Activated T-helper 2 cell treated with anti-CD3 and anti-CD28 coated beads, Interferon-gamma antibody, Interleukin-2, Interleukin-4, amounts not matched to agents 10 μg/mL and 5 μg/mL and 100 μg/mL, durations not matched to agents 14 hours and 24 hours and 36 hours (primary cell): ENCODE results near the gene VPS13D. TPM values are rescaled to one million over a fixed set of nuclear protein-coding genes. Genes with fewer than 3 reads are reported as not detected.

Source experiments
- DNase-seq: peaks from one replicate; pipeline ENCODE4 v3.0.0; 2021; ENCODE audit warnings: low spot score
- H3K27ac Mint-ChIP-seq: one replicate; pipeline ENCODE4 v1.8.0; 2021; ENCODE audit warnings: mixed read lengths
- H3K27me3 Mint-ChIP-seq: one replicate; pipeline ENCODE4 v1.8.0; 2021; ENCODE audit warnings: low read depth, mixed read lengths
- H3K36me3 Mint-ChIP-seq: one replicate; pipeline ENCODE4 v1.8.0; 2021; ENCODE audit warnings: low read depth, mixed read lengths
- H3K4me1 Mint-ChIP-seq: one replicate; pipeline ENCODE4 v1.8.0; 2021; ENCODE audit warnings: low read depth, mixed read lengths
- H3K4me3 Mint-ChIP-seq: one replicate; pipeline ENCODE4 v1.8.0; 2021; ENCODE audit warnings: low read depth, mild to moderate bottlenecking, moderate library complexity, mixed read lengths
- H3K9me3 Mint-ChIP-seq: one replicate; pipeline ENCODE4 v1.8.0; 2021; ENCODE audit warnings: mixed read lengths
- intact Hi-C: fragments of 100-400 bp; cut with micrococcal nuclease; formaldehyde crosslinking; loops from one replicate; pipeline ENCODE4 v1.15.1; 2023
- total RNA-seq: library from RNA; stranded (reverse); gene quantifications from 2 replicates; pipeline ENCODE4 v1.2.3, GENCODE V29; 2022

Gene VPS13D
- total RNA-seq, 1 donor from 2014 or later: 28.6 TPM

GRCh38 chr1:12490532-12491142 lies 260.8 kb downstream of the VPS13D start:
- Mint-ChIP-seq H3K36me3 (peaks cover 23% of the 10 kb centered on the region), H3K9me3 (no peaks in the 10 kb centered on the region), H3K27ac (no peak overlapping the region), H3K4me1 (peaks cover 3% of the 10 kb centered on the region), H3K27me3 (no peaks in the 10 kb centered on the region), H3K4me3 (no peak overlapping the region)
- no peak for DNase-seq
- intact Hi-C loops: no loop called here

- H3K9me3 Mint-ChIP-seq: no peaks in the 10 kb centered on the region
- intact Hi-C loops: no loop called here
- no peak for DNase-seq
- no peak overlapping the region for H3K4me3 Mint-ChIP-seq
- peaks cover 17% of the 10 kb centered on the region for H3K36me3 Mint-ChIP-seq
- no peak overlapping the region for H3K27ac Mint-ChIP-seq
- peaks cover 5% of the 10 kb centered on the region for H3K4me1 Mint-ChIP-seq
- no peaks in the 10 kb centered on the region for H3K27me3 Mint-ChIP-seq
Measured at GRCh38 chr1:12491656-12492055, 261.8 kb downstream of the VPS13D start.

- Mint-ChIP-seq H3K9me3 (no peaks in the 10 kb centered on the region), H3K27ac (no peak overlapping the region), H3K4me3 (no peak overlapping the region), H3K27me3 (no peaks in the 10 kb centered on the region), H3K4me1 (peaks cover 6% of the 10 kb centered on the region), H3K36me3 (peaks cover 39% of the 10 kb centered on the region)
- intact Hi-C loops: no loop called here
- no peak for DNase-seq
Measured at GRCh38 chr1:12495725-12496124, 265.9 kb downstream of the VPS13D start.

GRCh38 chr1:12496154-12496961 lies 266.5 kb downstream of the VPS13D start:
- Mint-ChIP-seq H3K27ac (no peak overlapping the region), H3K4me1 (peaks cover 6% of the 10 kb centered on the region)
- intact Hi-C loops: no loop called here

GRCh38 chr1:12499539-12500240 lies 269.9 kb downstream of the VPS13D start:
- H3K4me1 Mint-ChIP-seq: peaks cover 25% of the 10 kb centered on the region
- DNase-seq: no peak
- no peaks in the 10 kb centered on the region for H3K9me3 Mint-ChIP-seq
- peaks cover 35% of the 10 kb centered on the region for H3K36me3 Mint-ChIP-seq
- intact Hi-C loops: no loop called here
- H3K27me3 Mint-ChIP-seq: no peaks in the 10 kb centered on the region
- H3K27ac Mint-ChIP-seq: no peak overlapping the region
- H3K4me3 Mint-ChIP-seq: no peak overlapping the region

More at GRCh38 chr1:12496154-12496961, 266.5 kb downstream of the VPS13D start:
- Mint-ChIP-seq H3K9me3 (no peaks in the 10 kb centered on the region), H3K4me3 (no peak overlapping the region), H3K27me3 (no peaks in the 10 kb centered on the region), H3K36me3 (peaks cover 35% of the 10 kb centered on the region)
- no peak for DNase-seq

- intact Hi-C loops: no loop called here
- Mint-ChIP-seq H3K9me3 (no peaks in the 10 kb centered on the region), H3K4me1 (peaks cover 25% of the 10 kb centered on the region)
Measured at GRCh38 chr1:12501661-12502060, 271.8 kb downstream of the VPS13D start.

GRCh38 chr1:12502336-12503109 lies 272.7 kb downstream of the VPS13D start:
- H3K27me3 Mint-ChIP-seq: no peaks in the 10 kb centered on the region
- H3K9me3 Mint-ChIP-seq: no peaks in the 10 kb centered on the region
- intact Hi-C loops: no loop called here
- no peak for DNase-seq
- H3K4me3 Mint-ChIP-seq: no peak overlapping the region
- H3K4me1 Mint-ChIP-seq: peaks cover 25% of the 10 kb centered on the region
- peaks cover 28% of the 10 kb centered on the region for H3K36me3 Mint-ChIP-seq
- H3K27ac Mint-ChIP-seq: peak overlapping the region; percentile 77

More at GRCh38 chr1:12501661-12502060, 271.8 kb downstream of the VPS13D start:
- no peak overlapping the region for H3K4me3 Mint-ChIP-seq
- peaks cover 35% of the 10 kb centered on the region for H3K36me3 Mint-ChIP-seq
- H3K27ac Mint-ChIP-seq: no peak overlapping the region
- no peaks in the 10 kb centered on the region for H3K27me3 Mint-ChIP-seq
- DNase-seq: no peak

GRCh38 chr1:12503709-12504108 lies 273.9 kb downstream of the VPS13D start:
- no peak overlapping the region for H3K4me3 Mint-ChIP-seq
- DNase-seq: no peak
- H3K36me3 Mint-ChIP-seq: peaks cover 25% of the 10 kb centered on the region
- H3K4me1 Mint-ChIP-seq: peaks cover 26% of the 10 kb centered on the region
- no peak overlapping the region for H3K27ac Mint-ChIP-seq
- intact Hi-C loops: no loop called here
- no peaks in the 10 kb centered on the region for H3K27me3 Mint-ChIP-seq
- no peaks in the 10 kb centered on the region for H3K9me3 Mint-ChIP-seq

GRCh38 chr1:12504601-12505000 lies 274.8 kb downstream of the VPS13D start:
- H3K4me1 Mint-ChIP-seq: peaks cover 30% of the 10 kb centered on the region
- DNase-seq: no peak
- H3K9me3 Mint-ChIP-seq: no peaks in the 10 kb centered on the region
- H3K36me3 Mint-ChIP-seq: peaks cover 24% of the 10 kb centered on the region
- H3K27me3 Mint-ChIP-seq: no peaks in the 10 kb centered on the region
- no peak overlapping the region for H3K27ac Mint-ChIP-seq
- H3K4me3 Mint-ChIP-seq: no peak overlapping the region
- intact Hi-C loops: no loop called here

- DNase-seq: no peak
- no peaks in the 10 kb centered on the region for H3K27me3 Mint-ChIP-seq
- peaks cover 27% of the 10 kb centered on the region for H3K36me3 Mint-ChIP-seq
- H3K4me1 Mint-ChIP-seq: peaks cover 34% of the 10 kb centered on the region
- H3K9me3 Mint-ChIP-seq: no peaks in the 10 kb centered on the region
- H3K4me3 Mint-ChIP-seq: no peak overlapping the region
- H3K27ac Mint-ChIP-seq: peak overlapping the region; percentile 44
- intact Hi-C loops: no loop called here
Measured at GRCh38 chr1:12505231-12505630, 275.4 kb downstream of the VPS13D start.

GRCh38 chr1:12505639-12506280 lies 275.9 kb downstream of the VPS13D start:
- peaks cover 39% of the 10 kb centered on the region for H3K4me1 Mint-ChIP-seq

More at GRCh38 chr1:12505639-12506280, 275.9 kb downstream of the VPS13D start:
- Mint-ChIP-seq H3K27me3 (no peaks in the 10 kb centered on the region), H3K36me3 (peaks cover 30% of the 10 kb centered on the region), H3K9me3 (no peaks in the 10 kb centered on the region), H3K4me3 (no peak overlapping the region), H3K27ac (no peak overlapping the region)
- DNase-seq: no peak
- intact Hi-C loops: no loop called here
